ENCODE data around the gene C1QTNF8.

C1QTNF8 gene

DNA sequence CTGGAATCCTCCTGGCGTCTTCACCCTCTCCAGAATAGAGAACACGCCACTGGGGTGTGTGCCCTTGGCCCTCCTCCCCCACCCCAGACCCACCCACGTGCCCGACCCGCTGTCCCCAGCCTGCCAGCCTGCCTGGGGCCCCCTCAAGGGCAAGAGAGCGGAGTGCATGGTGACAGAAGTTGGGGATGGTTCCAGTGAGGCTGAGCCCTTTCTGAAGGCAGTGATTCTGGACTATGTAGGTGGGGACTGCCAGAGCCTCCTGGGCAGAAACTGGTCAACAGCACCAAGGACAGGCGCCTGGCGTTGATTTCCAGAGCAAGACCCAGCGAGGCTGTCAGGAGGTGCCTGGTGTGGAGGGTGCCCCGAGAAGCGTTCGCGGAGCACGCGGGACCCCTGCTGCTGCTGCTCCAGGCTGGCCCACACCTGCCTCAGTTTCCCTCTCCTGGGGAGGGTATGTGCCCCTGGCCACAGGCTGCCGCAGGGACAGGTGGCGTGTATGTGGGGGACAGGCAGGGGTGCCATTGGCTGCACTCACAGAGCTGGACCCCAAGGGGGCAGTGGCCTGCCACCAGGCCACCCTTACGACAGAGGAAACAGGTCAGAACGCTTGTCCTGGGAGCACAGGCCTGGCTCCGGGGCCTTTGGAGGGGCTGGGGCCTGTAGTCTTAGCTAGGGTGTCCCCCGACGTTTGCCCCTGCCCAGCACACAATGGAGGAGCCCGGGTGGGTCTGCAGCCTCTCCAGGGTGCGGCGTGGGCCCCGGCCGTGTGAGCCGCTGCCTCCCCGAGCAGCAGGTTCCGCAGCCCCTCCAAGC lies 22.3 kb downstream of the C1QTNF8 start:
- no peak for DNase-seq

DNA sequence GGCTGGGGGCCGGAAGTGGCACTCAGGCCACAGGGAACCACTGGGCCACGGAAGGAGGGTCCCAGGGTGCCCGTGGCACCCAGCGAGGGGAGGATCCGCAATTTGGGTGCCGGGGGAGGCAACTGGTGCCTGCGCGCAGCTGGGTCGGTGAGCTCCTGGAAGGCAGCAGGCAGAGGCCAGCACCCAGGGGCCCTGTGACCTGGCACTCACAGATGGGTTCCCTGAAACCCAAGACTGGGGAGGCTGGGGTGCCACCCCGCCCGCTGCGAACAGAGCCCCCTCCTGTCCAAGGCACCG lies 22.8 kb downstream of the C1QTNF8 start:
- DNase-seq = no peak

DNA sequence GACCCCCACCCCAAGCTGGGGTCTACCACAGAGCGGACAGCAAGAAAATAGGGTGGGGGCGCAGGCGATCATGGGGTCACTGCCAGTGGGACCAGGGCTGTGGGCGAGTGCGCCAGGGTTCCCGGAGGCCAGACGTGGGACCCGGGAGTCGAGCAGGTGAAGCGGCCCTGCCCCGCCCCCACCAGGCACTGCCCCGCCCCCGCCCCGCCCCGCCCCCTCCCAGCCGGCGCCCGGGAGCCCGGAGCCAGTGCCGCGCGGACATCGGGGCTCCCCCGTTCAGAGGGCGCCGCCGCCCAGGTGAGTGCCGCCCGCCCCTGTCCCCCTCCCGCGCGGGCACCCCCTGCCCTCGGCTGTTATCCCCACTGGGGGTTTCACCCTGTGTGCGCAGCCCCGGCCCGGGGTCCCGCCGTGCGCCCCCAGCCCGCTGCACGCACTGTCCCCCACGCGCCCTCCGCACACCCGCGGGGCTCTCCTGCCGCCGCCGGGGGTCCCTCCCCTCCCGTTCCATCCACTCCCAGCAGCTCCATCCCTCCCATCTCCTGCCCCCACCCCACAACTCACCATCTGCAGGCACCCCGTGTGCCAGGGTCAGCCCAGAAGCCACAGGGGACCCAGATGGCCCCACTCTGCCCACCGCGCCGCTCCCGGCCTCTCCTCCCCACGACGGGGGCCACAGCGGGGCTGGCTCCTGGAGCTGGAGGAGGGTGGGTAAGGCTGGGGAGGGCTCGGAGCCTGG lies 23.4 kb downstream of the C1QTNF8 start, which contains the start of gene SSTR5:
TSS of gene SSTR5 (plus strand) at position 222 of the 736 bp plus-strand sequence. CDS start 6,122 bp downstream, outside the sequence.
- no peak for DNase-seq

- no peak for DNase-seq
These were observed 24.4 kb downstream of the C1QTNF8 start for GRCh38 chr16:1071561-1072225.

DNA sequence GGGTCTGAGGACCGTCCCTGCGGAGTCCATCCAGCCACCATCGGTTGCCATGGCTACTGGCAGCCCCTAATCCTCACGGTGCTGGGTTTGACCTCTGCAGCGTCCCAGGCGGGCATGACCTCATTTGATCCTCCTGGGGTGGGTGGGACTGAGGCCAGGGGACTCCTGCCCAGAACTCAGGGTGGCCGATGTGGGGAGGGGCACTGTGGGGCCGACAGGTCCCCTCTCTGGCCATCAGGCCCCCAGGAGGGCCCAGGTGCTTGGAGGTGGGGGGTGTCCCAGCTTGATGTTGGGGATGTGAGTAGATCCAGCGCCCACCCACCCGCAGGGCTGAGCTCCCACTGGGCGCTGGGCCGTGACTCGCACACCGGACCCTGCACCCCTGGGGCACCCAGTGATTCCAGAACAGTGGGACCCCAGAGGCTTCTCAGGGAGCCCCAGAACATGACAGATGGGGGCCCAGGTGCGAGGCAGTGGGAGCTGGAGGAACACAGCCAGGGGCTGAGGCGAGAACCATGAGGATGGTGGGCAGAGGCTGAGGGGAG lies 25.1 kb downstream of the C1QTNF8 start:
- DNase-seq = no peak

DNA sequence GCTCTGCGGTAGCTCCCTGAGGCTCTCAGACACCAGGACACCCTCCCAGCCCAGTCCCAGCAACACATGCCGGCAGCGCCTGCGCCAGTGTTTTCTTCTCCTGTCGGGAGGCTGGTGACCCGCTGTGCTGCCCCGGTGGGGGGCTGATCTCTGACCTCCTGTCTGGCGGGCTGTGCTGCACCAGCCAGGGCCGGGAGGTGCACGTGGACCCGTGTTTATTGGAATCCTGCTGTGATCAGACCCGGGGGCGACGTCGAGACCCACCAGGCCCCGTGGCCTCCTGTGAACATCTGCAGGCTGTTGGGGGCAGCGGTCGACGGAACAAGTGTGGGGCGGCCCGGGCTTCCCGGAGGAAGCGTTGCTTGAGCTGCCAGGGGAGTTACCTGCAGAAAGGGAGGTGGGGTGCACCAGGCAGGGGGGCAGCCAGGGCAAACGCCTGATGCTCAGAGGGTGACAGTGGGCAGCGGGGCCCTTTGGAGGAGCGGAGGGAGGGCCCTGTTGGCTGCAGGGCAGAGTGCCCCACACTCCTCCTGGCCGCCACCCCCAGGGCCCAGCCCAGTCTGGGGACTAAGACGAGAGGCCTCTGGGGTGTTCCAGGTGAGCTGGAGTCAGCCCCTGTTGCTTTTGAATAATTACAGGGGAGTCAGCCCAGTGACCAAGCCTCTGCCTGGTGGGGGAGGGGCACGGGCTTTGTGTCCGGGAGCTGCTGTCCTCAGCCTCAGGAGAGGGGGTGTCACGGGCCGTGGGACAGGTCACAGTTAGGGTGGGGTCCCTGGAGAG lies 25.8 kb downstream of the C1QTNF8 start:
- DNase-seq = no peak

- DNase-seq = no peak
These were observed 26.9 kb downstream of the C1QTNF8 start for GRCh38 chr16:1069154-1069553.

DNA sequence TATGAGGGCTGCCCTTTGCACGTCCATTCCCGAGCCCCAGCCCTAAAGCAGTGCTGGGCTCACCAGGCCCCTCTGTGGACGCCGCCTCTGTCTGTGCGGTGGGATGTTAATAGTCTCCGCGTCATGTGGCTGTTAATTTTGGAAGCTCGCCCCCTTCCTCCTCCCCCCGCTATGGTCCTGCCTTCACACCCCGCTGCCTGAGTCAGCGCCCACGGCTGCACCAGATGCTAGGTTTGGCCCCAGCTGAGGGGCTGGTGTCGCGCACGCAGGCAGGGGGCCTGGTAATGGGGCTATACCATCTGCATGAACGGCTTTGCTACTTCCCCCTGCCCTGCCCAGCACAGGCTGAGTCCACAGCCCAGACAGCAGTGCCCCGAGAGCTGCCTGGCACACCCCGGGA lies 27.6 kb downstream of the C1QTNF8 start:
- DNase-seq = no peak

GRCh38 chr16:1067629-1068028 lies 28.4 kb downstream of the C1QTNF8 start:
- no peak for DNase-seq

- DNase-seq = no peak
These were observed 29.4 kb downstream of the C1QTNF8 start for GRCh38 chr16:1066584-1067172.

GRCh38 chr16:1065469-1066128 lies 30.4 kb downstream of the C1QTNF8 start:
- DNase-seq = no peak

GRCh38 chr16:1063728-1064127 lies 32.3 kb downstream of the C1QTNF8 start:
- DNase-seq = no peak

DNA sequence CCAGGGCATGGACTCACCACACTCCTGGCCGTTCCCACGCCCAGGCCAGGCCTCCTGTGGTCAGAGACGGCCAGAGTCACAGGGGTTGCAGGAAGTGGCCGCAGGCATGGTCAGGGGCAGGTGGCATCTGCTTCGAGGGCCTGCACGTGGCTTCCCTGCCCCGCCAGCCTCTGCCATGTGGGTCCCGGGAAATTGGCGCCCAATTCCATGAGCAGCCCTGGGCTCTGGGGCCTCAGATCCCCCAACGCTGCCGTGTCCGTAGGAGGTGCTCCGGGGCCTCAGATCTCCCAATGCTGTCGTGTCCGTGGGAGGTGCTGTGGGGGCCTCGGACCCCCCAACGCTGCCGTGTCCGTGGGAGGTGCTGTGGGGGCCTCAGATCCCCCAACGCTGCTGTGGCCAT lies 33.1 kb downstream of the C1QTNF8 start:
- DNase-seq = no peak

DNA sequence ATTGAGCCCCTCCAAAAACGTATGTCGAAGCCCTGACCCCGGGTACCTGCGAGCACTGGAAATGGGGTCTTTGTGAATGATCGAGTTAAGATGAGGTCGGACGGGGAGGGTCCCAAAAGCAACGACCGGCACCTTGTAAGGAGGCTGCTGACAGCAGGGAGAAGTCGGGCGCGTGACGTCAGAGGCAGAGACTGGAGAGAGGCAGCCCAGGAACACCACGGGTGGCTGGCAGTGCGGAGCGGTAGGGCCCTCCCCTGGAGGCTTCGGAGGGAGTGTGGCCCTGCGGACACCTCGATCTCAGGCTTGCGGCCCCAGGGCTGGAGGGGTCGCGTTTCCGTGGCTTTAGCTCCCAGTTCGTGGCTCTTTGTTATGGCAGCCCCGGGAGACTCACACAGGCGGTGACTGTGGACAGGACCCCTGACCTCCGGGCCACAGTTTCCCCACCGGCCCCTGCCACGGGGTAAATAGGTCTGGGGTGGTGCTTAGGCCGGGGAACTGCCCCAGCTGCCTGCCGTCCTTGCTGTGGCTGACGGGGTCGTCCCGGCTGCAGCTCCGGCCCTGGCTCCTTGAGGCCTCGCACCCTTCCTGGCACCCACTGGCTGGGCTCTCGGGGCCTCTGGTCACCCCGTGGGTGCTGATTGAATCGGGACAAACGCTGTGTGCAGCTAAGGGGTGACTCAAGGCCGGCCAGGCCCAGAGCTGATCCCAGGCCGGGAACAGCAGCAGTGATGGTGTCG lies 34.1 kb downstream of the C1QTNF8 start:
- no peak for DNase-seq

- DNase-seq = no peak
These were observed 35.4 kb downstream of the C1QTNF8 start for GRCh38 chr16:1060416-1061340.

GRCh38 chr16:1059310-1059709 lies 36.7 kb downstream of the C1QTNF8 start:
- no peak for DNase-seq

GRCh38 chr16:1058216-1058615 lies 37.8 kb downstream of the C1QTNF8 start:
- no peak for DNase-seq

GRCh38 chr16:1057252-1057932 lies 38.7 kb downstream of the C1QTNF8 start:
- peak; percentile 45 for DNase-seq

- no peak for DNase-seq
These were observed 39.8 kb downstream of the C1QTNF8 start for GRCh38 chr16:1056196-1056595.
